ENCODE results near the gene MAP1B. TPM values are rescaled to one million over a fixed set of nuclear protein-coding genes. Genes with fewer than 3 reads are reported as not detected.

Gene MAP1B
- polyA plus RNA-seq, 1 donor from 2014 or later = 234 TPM

- Histone ChIP-seq H3K9me3 (ENCODE audit: low read length) (no peaks in the 10 kb centered on the region), H3K9me2 (ENCODE audit: insufficient read depth, low read length) (no peaks in the 10 kb centered on the region), H3K4me2 (ENCODE audit: low read length) (no peak overlapping the region), H3K4me3 (ENCODE audit: low read length) (no peak overlapping the region), H3F3A (ENCODE audit: insufficient read depth, low read length, poor library complexity, severe bottlenecking) (no peaks in the 10 kb centered on the region), H3K27ac (ENCODE audit: low read length) (no peak overlapping the region), H3K9ac (ENCODE audit: low read length) (no peak overlapping the region), H3K36me3 (ENCODE audit: insufficient read depth, low read length) (no peaks in the 10 kb centered on the region), H4K20me1 (ENCODE audit: insufficient read depth) (no peaks in the 10 kb centered on the region), H3K79me2 (replicated peaks; ENCODE audit: insufficient read depth, low read length) (no peaks in the 10 kb centered on the region), H3K27me3 (ENCODE audit: insufficient read depth, low read depth, low read length) (no peaks in the 10 kb centered on the region), H2AFZ (ENCODE audit: low read depth, low read length) (no peak overlapping the region)
- no peak for TF ChIP-seq TAF1 (IDR thresholded peaks at IDR 0.05; ENCODE audit: low read depth)
- TF ChIP-seq MXI1 (conservative IDR thresholded peaks at IDR 0.05; ENCODE audit: poor library complexity, severe bottlenecking) = no peak
- TF ChIP-seq SMC3 (conservative IDR thresholded peaks at IDR 0.05; ENCODE audit: poor library complexity) = no peak
- no peak for TF ChIP-seq CTCF (IDR thresholded peaks at IDR 0.05; ENCODE audit: poor library complexity, severe bottlenecking)
- no peak for TF ChIP-seq EZH2 (IDR thresholded peaks at IDR 0.05; ENCODE audit: borderline replicate concordance, insufficient read depth, low read length, poor library complexity, severe bottlenecking)
- TF ChIP-seq RAD21 (conservative IDR thresholded peaks at IDR 0.05) = no peak
- no peak for TF ChIP-seq POLR2AphosphoS5 (IDR thresholded peaks at IDR 0.05)
- TF ChIP-seq REST (IDR thresholded peaks at IDR 0.05; ENCODE audit: borderline replicate concordance) = no peak
- no peak for TF ChIP-seq EP300 (conservative IDR thresholded peaks at IDR 0.05; ENCODE audit: poor library complexity, severe bottlenecking)
These were observed 126.6 kb downstream of the MAP1B start for GRCh38 chr5:72233835-72234234.

GRCh38 chr5:72234265-72234700 lies 127.0 kb downstream of the MAP1B start:
- no peaks in the 10 kb centered on the region for H3K36me3 ChIP-seq (ENCODE audit: insufficient read depth, low read length)
- no peaks in the 10 kb centered on the region for H3K27me3 ChIP-seq (ENCODE audit: insufficient read depth, low read depth, low read length)
- no peak overlapping the region for H2AFZ ChIP-seq (ENCODE audit: low read depth, low read length)
- no peak overlapping the region for H3K9ac ChIP-seq (ENCODE audit: low read length)
- H3K27ac ChIP-seq (ENCODE audit: low read length) = no peak overlapping the region
- H3K4me2 ChIP-seq (ENCODE audit: low read length) = no peak overlapping the region
- H3K9me3 ChIP-seq (ENCODE audit: low read length) = no peaks in the 10 kb centered on the region
- no peaks in the 10 kb centered on the region for H3K79me2 ChIP-seq (replicated peaks; ENCODE audit: insufficient read depth, low read length)
- no peak for TF ChIP-seq RAD21 (conservative IDR thresholded peaks at IDR 0.05)
- TF ChIP-seq CTCF (IDR thresholded peaks at IDR 0.05; ENCODE audit: poor library complexity, severe bottlenecking) = no peak
- TF ChIP-seq EZH2 (IDR thresholded peaks at IDR 0.05; ENCODE audit: borderline replicate concordance, insufficient read depth, low read length, poor library complexity, severe bottlenecking) = no peak
- no peak for TF ChIP-seq SMC3 (conservative IDR thresholded peaks at IDR 0.05; ENCODE audit: poor library complexity)
- TF ChIP-seq TAF1 (IDR thresholded peaks at IDR 0.05; ENCODE audit: low read depth) = no peak
- no peak for TF ChIP-seq REST (IDR thresholded peaks at IDR 0.05; ENCODE audit: borderline replicate concordance)
- TF ChIP-seq EP300 (conservative IDR thresholded peaks at IDR 0.05; ENCODE audit: poor library complexity, severe bottlenecking) = no peak
- no peak for TF ChIP-seq POLR2AphosphoS5 (IDR thresholded peaks at IDR 0.05)
- TF ChIP-seq MXI1 (conservative IDR thresholded peaks at IDR 0.05; ENCODE audit: poor library complexity, severe bottlenecking) = no peak
- H3F3A ChIP-seq (ENCODE audit: insufficient read depth, low read length, poor library complexity, severe bottlenecking) = no peaks in the 10 kb centered on the region
- H4K20me1 ChIP-seq (ENCODE audit: insufficient read depth) = no peaks in the 10 kb centered on the region
- no peak overlapping the region for H3K4me3 ChIP-seq (ENCODE audit: low read length)
- no peaks in the 10 kb centered on the region for H3K9me2 ChIP-seq (ENCODE audit: insufficient read depth, low read length)
